ENCODE data around the gene BTBD19. TPM values are rescaled to one million over a fixed set of nuclear protein-coding genes. Genes with fewer than 3 reads are reported as not detected.
"Not testable (repeated sequence)": the region's sequence is repeated elsewhere in the genome, so short reads cannot be mapped to it uniquely, and the experiment has no call there.

Gene BTBD19, protein sequence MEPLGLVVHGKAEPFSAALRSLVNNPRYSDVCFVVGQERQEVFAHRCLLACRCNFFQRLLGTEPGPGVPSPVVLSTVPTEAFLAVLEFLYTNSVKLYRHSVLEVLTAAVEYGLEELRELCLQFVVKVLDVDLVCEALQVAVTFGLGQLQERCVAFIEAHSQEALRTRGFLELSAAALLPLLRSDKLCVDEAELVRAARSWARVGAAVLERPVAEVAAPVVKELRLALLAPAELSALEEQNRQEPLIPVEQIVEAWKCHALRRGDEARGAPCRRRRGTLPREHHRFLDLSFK
- 5.9 TPM for total RNA-seq (ENCODE audit: unreplicated experiment)
- long read RNA-seq: 0 reads

- Mint-ChIP-seq H3K4me1 (ENCODE audit: low read depth, unreplicated experiment) (peaks cover 24% of the 10 kb centered on the region), H3K36me3 (ENCODE audit: unreplicated experiment) (no peaks in the 10 kb centered on the region), H3K4me3 (ENCODE audit: unreplicated experiment) (peak within 1 kb of the TSS; percentile 71), H3K27ac (ENCODE audit: unreplicated experiment) (peak within 1 kb of the TSS; percentile 87), H3K27me3 (ENCODE audit: unreplicated experiment) (peaks cover 18% of the 10 kb centered on the region), H3K9me3 (ENCODE audit: unreplicated experiment) (peaks cover 5% of the 10 kb centered on the region)
- peak; percentile 81 for DNase-seq
- no peak for TF ChIP-seq CTCF (IDR thresholded peaks at IDR 0.05; ENCODE audit: partially characterized antibody, unreplicated experiment)
Measured at GRCh38 chr1:44808063-44808937, at the start of gene BTBD19. BTBD19 (plus strand) TSS chr1:44808523; CDS start chr1:44808821, 298 bp downstream.

- Mint-ChIP-seq H3K4me3 (ENCODE audit: unreplicated experiment) (no peak overlapping the region), H3K27ac (ENCODE audit: unreplicated experiment) (no peak overlapping the region), H3K36me3 (ENCODE audit: unreplicated experiment) (no peaks in the 10 kb centered on the region), H3K9me3 (ENCODE audit: unreplicated experiment) (peaks cover 2% of the 10 kb centered on the region), H3K4me1 (ENCODE audit: low read depth, unreplicated experiment) (no peaks in the 10 kb centered on the region), H3K27me3 (ENCODE audit: unreplicated experiment) (no peaks in the 10 kb centered on the region)
- no peak for DNase-seq
- TF ChIP-seq CTCF (IDR thresholded peaks at IDR 0.05; ENCODE audit: partially characterized antibody, unreplicated experiment): no peak
Measured at GRCh38 chr1:44759077-44759476, 49.2 kb upstream of the BTBD19 start.

GRCh38 chr1:44760876-44761275 lies 47.4 kb upstream of the BTBD19 start:
- Mint-ChIP-seq H3K9me3 (ENCODE audit: unreplicated experiment) (peaks cover 2% of the 10 kb centered on the region), H3K4me1 (ENCODE audit: low read depth, unreplicated experiment) (no peaks in the 10 kb centered on the region), H3K27me3 (ENCODE audit: unreplicated experiment) (no peaks in the 10 kb centered on the region), H3K4me3 (ENCODE audit: unreplicated experiment) (no peak overlapping the region), H3K27ac (ENCODE audit: unreplicated experiment) (no peak overlapping the region), H3K36me3 (ENCODE audit: unreplicated experiment) (no peaks in the 10 kb centered on the region)
- TF ChIP-seq CTCF (IDR thresholded peaks at IDR 0.05; ENCODE audit: partially characterized antibody, unreplicated experiment): no peak
- no peak for DNase-seq

- H3K9me3 Mint-ChIP-seq (ENCODE audit: unreplicated experiment); H3K27ac Mint-ChIP-seq (ENCODE audit: unreplicated experiment); H3K36me3 Mint-ChIP-seq (ENCODE audit: unreplicated experiment); H3K4me3 Mint-ChIP-seq (ENCODE audit: unreplicated experiment); H3K27me3 Mint-ChIP-seq (ENCODE audit: unreplicated experiment); DNase-seq; H3K4me1 Mint-ChIP-seq (ENCODE audit: low read depth, unreplicated experiment): not testable (repeated sequence)
Measured at GRCh38 chr1:44766421-44766820, 41.9 kb upstream of the BTBD19 start.

- H3K36me3 Mint-ChIP-seq (ENCODE audit: unreplicated experiment): no peaks in the 10 kb centered on the region
- peak within 1 kb of the TSS; percentile 97 for H3K27ac Mint-ChIP-seq (ENCODE audit: unreplicated experiment)
- peaks cover 2% of the 10 kb centered on the region for H3K9me3 Mint-ChIP-seq (ENCODE audit: unreplicated experiment)
- no peak for TF ChIP-seq CTCF (IDR thresholded peaks at IDR 0.05; ENCODE audit: partially characterized antibody, unreplicated experiment)
- no peaks in the 10 kb centered on the region for H3K27me3 Mint-ChIP-seq (ENCODE audit: unreplicated experiment)
- H3K4me3 Mint-ChIP-seq (ENCODE audit: unreplicated experiment): peak within 1 kb of the TSS; percentile 94
- H3K4me1 Mint-ChIP-seq (ENCODE audit: low read depth, unreplicated experiment): peaks cover 14% of the 10 kb centered on the region
- peak; percentile 92 for DNase-seq
Measured at GRCh38 chr1:44775078-44775929, 33.0 kb upstream of the BTBD19 start, which contains the start of gene RPS8. RPS8 (plus strand) TSS chr1:44775540; CDS start chr1:44775597, 57 bp downstream.

Measured in glutamatergic neuron (in vitro differentiated cells).